ENCODE measurements around the gene FKBP15.

- TF ChIP-seq POLR2A (IDR thresholded peaks at IDR 0.05) (no peak), CTCF (IDR thresholded peaks at IDR 0.05 in 4 of 5, conservative IDR thresholded peaks at IDR 0.05 in 1 of 5) (no peak)
Measured at GRCh38 chr9:113166039-113166438, 55.0 kb downstream of the FKBP15 start.
